NCI-H748 (cell line): ENCODE data around the gene MOG.
A peak's percentile ranks its signal among the peaks of the same experiment; 100 is the strongest.

Source experiments
- DNase-seq: peaks from one replicate; lab custom pipeline; 2025; ENCODE audit not compliant: unreplicated experiment; lab: John Stamatoyannopoulos, UW

The MOG gene

GRCh38 chr6:29675561-29675960 is 18.7 kb downstream of the MOG start:
- DNase-seq = no peak

- peak; percentile 29 for DNase-seq
Measured at GRCh38 chr6:29676981-29677601, 20.2 kb downstream of the MOG start.

- DNase-seq = no peak
Measured at GRCh38 chr6:29678114-29678513, 21.2 kb downstream of the MOG start.

- no peak for DNase-seq
Measured at GRCh38 chr6:29679962-29680361, 23.1 kb downstream of the MOG start.

- no peak for DNase-seq
Measured at GRCh38 chr6:29680416-29680815, 23.5 kb downstream of the MOG start.

- no peak for DNase-seq
Measured at GRCh38 chr6:29680904-29681303, 24.0 kb downstream of the MOG start, which contains the start of gene ZFP57. TSS of gene ZFP57 (minus strand) at chr6:29681152. CDS start at chr6:29677003, 4,149 bp downstream.

- DNase-seq = no peak
Measured at GRCh38 chr6:29681811-29682210, 24.9 kb downstream of the MOG start.

GRCh38 chr6:29685718-29686326 is 28.9 kb downstream of the MOG start:
- no peak for DNase-seq

GRCh38 chr6:29694637-29695036 is 37.7 kb downstream of the MOG start:
- DNase-seq = no peak

- DNase-seq = no peak
Measured at GRCh38 chr6:29696147-29697125, 39.5 kb downstream of the MOG start.

GRCh38 chr6:29702519-29703103 is 45.7 kb downstream of the MOG start:
- DNase-seq = peak; percentile 66

- peak; percentile 49 for DNase-seq
Measured at GRCh38 chr6:29705389-29706231, 48.7 kb downstream of the MOG start.

GRCh38 chr6:29708432-29709179 is 51.7 kb downstream of the MOG start:
- no peak for DNase-seq

GRCh38 chr6:29709188-29709587 is 52.3 kb downstream of the MOG start:
- DNase-seq = no peak

GRCh38 chr6:29710281-29710941 is 53.5 kb downstream of the MOG start:
- no peak for DNase-seq

- no peak for DNase-seq
Measured at GRCh38 chr6:29720863-29721262, 64.0 kb downstream of the MOG start.
